Activated CD8-positive, alpha-beta memory T cell treated with anti-CD3 and anti-CD28 coated beads for 1 hour (primary cell): ENCODE data around the gene SELENOS.

Experiments
- DNase-seq, 2 donors: peaks; one replicate each; pipeline ENCODE4 v3.0.0-alpha.2; 2020; ENCODE audit warnings: low read depth in 1 of 2; ENCODE audit errors: extremely low read depth in 1 of 2

The SELENOS gene

GRCh38 chr15:101277943-101278564 is 769 bp upstream of the SELENOS start:
- no peak for DNase-seq

- DNase-seq = no peak
Measured at GRCh38 chr15:101276501-101277037, 716 bp downstream of the SELENOS start.

- no peak for DNase-seq
Measured at GRCh38 chr15:101275018-101275417, 2.3 kb downstream of the SELENOS start.

GRCh38 chr15:101273534-101273933 is 3.8 kb downstream of the SELENOS start:
- DNase-seq = no peak

GRCh38 chr15:101272584-101272983 is 4.7 kb downstream of the SELENOS start:
- DNase-seq = no peak

- no peak for DNase-seq
Measured at GRCh38 chr15:101269479-101270223, 7.6 kb downstream of the SELENOS start.

- no peak for DNase-seq
Measured at GRCh38 chr15:101267320-101268104, 9.8 kb downstream of the SELENOS start.

GRCh38 chr15:101266787-101267186 is 10.5 kb downstream of the SELENOS start:
- DNase-seq = no peak

GRCh38 chr15:101266034-101266433 is 11.3 kb downstream of the SELENOS start:
- no peak for DNase-seq

- no peak for DNase-seq
Measured at GRCh38 chr15:101264911-101265641, 12.2 kb downstream of the SELENOS start.

- DNase-seq = no peak
Measured at GRCh38 chr15:101264011-101264410, 13.3 kb downstream of the SELENOS start.

GRCh38 chr15:101262551-101262950 is 14.7 kb downstream of the SELENOS start:
- no peak for DNase-seq

GRCh38 chr15:101258238-101259144 is 18.8 kb downstream of the SELENOS start:
- peak in 1 of 2 donors; percentile 34 for DNase-seq

GRCh38 chr15:101256757-101257156 is 20.5 kb downstream of the SELENOS start:
- no peak for DNase-seq

- no peak for DNase-seq
Measured at GRCh38 chr15:101255615-101256241, 21.6 kb downstream of the SELENOS start.

GRCh38 chr15:101255051-101255395 is 22.3 kb downstream of the SELENOS start:
- DNase-seq = no peak

- DNase-seq = no peak
Measured at GRCh38 chr15:101254157-101255050, 22.9 kb downstream of the SELENOS start.

GRCh38 chr15:101252836-101253235 is 24.4 kb downstream of the SELENOS start:
- no peak for DNase-seq
